Measurements from ENCODE around the gene OR4S2.

Gene OR4S2

GRCh38 chr11:55669376-55669775 is 21.2 kb downstream of the OR4S2 start:
- no peak for DNase-seq
- no peaks in the 10 kb centered on the region for H3K9me2 ChIP-seq (replicated peaks; ENCODE audit: insufficient read depth, low read length)
- H3F3A ChIP-seq (ENCODE audit: insufficient read depth, low read length), result no peaks in the 10 kb centered on the region
- no peak overlapping the region for H3K27ac ChIP-seq (ENCODE audit: low read length)
- no peak overlapping the region for H3K4me3 ChIP-seq (ENCODE audit: low read length)
- no peaks in the 10 kb centered on the region for H4K20me1 ChIP-seq (ENCODE audit: insufficient read depth, low read length)
- no peaks in the 10 kb centered on the region for H3K27me3 ChIP-seq (replicated peaks; ENCODE audit: insufficient read depth, low read length)
- no peak overlapping the region for H3K4me2 ChIP-seq (ENCODE audit: low read depth, low read length)
- TF ChIP-seq EZH2phosphoT487 (IDR thresholded peaks at IDR 0.05; ENCODE audit: low read length), result no peak
- H3K36me3 ChIP-seq (replicated peaks; ENCODE audit: insufficient read depth, low read length), result no peaks in the 10 kb centered on the region
- H3K9me3 ChIP-seq (replicated peaks; ENCODE audit: insufficient read depth, low read length), result no peaks in the 10 kb centered on the region
- no peak overlapping the region for H3K9ac ChIP-seq (ENCODE audit: low read length)
- H3K4me1 ChIP-seq (ENCODE audit: low read length), result peaks cover 7% of the 10 kb centered on the region; the same call in 1 of the 2 replicates
- H2AFZ ChIP-seq (ENCODE audit: low read length), result no peak overlapping the region
- H3K79me2 ChIP-seq (ENCODE audit: low read length), result no peaks in the 10 kb centered on the region

- no peak overlapping the region for H3K9ac ChIP-seq (ENCODE audit: low read length)
- no peaks in the 10 kb centered on the region for H3K9me3 ChIP-seq (replicated peaks; ENCODE audit: insufficient read depth, low read length)
- no peak overlapping the region for H3K4me2 ChIP-seq (ENCODE audit: low read depth, low read length)
- H2AFZ ChIP-seq (ENCODE audit: low read length), result no peak overlapping the region
- H3K27me3 ChIP-seq (replicated peaks; ENCODE audit: insufficient read depth, low read length), result no peaks in the 10 kb centered on the region
- H3K4me1 ChIP-seq (ENCODE audit: low read length), result peaks cover 8% of the 10 kb centered on the region; the same call in 1 of the 2 replicates
- H3K36me3 ChIP-seq (replicated peaks; ENCODE audit: insufficient read depth, low read length), result no peaks in the 10 kb centered on the region
- H3F3A ChIP-seq (ENCODE audit: insufficient read depth, low read length), result no peaks in the 10 kb centered on the region
- no peaks in the 10 kb centered on the region for H3K79me2 ChIP-seq (ENCODE audit: low read length)
- no peak overlapping the region for H3K27ac ChIP-seq (ENCODE audit: low read length)
- no peaks in the 10 kb centered on the region for H4K20me1 ChIP-seq (ENCODE audit: insufficient read depth, low read length)
- no peaks in the 10 kb centered on the region for H3K9me2 ChIP-seq (replicated peaks; ENCODE audit: insufficient read depth, low read length)
- H3K4me3 ChIP-seq (ENCODE audit: low read length), result no peak overlapping the region
- DNase-seq, result peak; percentile 31
- TF ChIP-seq EZH2phosphoT487 (IDR thresholded peaks at IDR 0.05; ENCODE audit: low read length) (no peak), EZH2 (optimal IDR thresholded peaks at IDR 0.05; ENCODE audit: low read depth, low read length) (no peak)
- TF ChIP-seq, protein P1, sequence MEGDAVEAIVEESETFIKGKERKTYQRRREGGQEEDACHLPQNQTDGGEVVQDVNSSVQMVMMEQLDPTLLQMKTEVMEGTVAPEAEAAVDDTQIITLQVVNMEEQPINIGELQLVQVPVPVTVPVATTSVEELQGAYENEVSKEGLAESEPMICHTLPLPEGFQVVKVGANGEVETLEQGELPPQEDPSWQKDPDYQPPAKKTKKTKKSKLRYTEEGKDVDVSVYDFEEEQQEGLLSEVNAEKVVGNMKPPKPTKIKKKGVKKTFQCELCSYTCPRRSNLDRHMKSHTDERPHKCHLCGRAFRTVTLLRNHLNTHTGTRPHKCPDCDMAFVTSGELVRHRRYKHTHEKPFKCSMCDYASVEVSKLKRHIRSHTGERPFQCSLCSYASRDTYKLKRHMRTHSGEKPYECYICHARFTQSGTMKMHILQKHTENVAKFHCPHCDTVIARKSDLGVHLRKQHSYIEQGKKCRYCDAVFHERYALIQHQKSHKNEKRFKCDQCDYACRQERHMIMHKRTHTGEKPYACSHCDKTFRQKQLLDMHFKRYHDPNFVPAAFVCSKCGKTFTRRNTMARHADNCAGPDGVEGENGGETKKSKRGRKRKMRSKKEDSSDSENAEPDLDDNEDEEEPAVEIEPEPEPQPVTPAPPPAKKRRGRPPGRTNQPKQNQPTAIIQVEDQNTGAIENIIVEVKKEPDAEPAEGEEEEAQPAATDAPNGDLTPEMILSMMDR (IDR thresholded peaks at IDR 0.05; ENCODE audit: low read length), result no peak
These were observed 25.7 kb downstream of the OR4S2 start for GRCh38 chr11:55673860-55674259.

DNA sequence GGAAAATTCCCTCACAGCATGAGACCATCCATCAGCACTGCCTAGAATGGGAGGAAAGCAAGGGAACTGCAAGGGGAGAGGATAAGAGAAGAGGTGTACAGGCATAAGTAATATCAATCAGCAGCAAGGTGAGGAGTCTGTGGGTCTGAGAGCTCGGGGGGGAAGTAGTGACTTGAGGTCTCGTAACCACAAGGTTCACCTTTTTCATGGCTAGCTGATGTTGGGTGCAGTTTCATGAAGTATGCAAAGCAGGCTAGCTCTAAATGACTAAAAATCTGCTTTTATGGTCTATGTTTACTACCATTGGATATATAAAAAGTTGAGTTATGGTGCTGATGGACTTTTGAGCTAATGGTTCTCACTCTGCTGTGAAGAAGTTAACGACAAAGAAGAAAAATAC is 49.7 kb downstream of the OR4S2 start:
- H3K36me3 ChIP-seq (replicated peaks; ENCODE audit: insufficient read depth, low read length), result no peaks in the 10 kb centered on the region
- H4K20me1 ChIP-seq (ENCODE audit: insufficient read depth, low read length), result no peaks in the 10 kb centered on the region
- no peak overlapping the region for H3K9ac ChIP-seq (ENCODE audit: low read length)
- no peaks in the 10 kb centered on the region for H3K9me3 ChIP-seq (replicated peaks; ENCODE audit: insufficient read depth, low read length)
- no peak overlapping the region for H2AFZ ChIP-seq (ENCODE audit: low read length)
- H3K27ac ChIP-seq (ENCODE audit: low read length), result no peak overlapping the region
- no peaks in the 10 kb centered on the region for H3K79me2 ChIP-seq (ENCODE audit: low read length)
- no peaks in the 10 kb centered on the region for H3K4me1 ChIP-seq (ENCODE audit: low read length)
- TF ChIP-seq EZH2phosphoT487 (IDR thresholded peaks at IDR 0.05; ENCODE audit: low read length) (no peak), EZH2 (optimal IDR thresholded peaks at IDR 0.05; ENCODE audit: low read depth, low read length) (no peak)
- TF ChIP-seq, protein P1 (IDR thresholded peaks at IDR 0.05; ENCODE audit: low read length), result no peak
- no peaks in the 10 kb centered on the region for H3K9me2 ChIP-seq (replicated peaks; ENCODE audit: insufficient read depth, low read length)
- H3F3A ChIP-seq (ENCODE audit: insufficient read depth, low read length), result no peaks in the 10 kb centered on the region
- no peak for DNase-seq
- H3K4me2 ChIP-seq (ENCODE audit: low read depth, low read length), result no peak overlapping the region
- no peak overlapping the region for H3K4me3 ChIP-seq (ENCODE audit: low read length)
- H3K27me3 ChIP-seq (replicated peaks; ENCODE audit: insufficient read depth, low read length), result no peaks in the 10 kb centered on the region

- Histone ChIP-seq H2AFZ (ENCODE audit: low read length) (no peak overlapping the region), H3K79me2 (ENCODE audit: low read length) (no peaks in the 10 kb centered on the region), H3F3A (ENCODE audit: insufficient read depth, low read length) (no peaks in the 10 kb centered on the region), H3K27ac (ENCODE audit: low read length) (no peak overlapping the region), H3K9me3 (replicated peaks; ENCODE audit: insufficient read depth, low read length) (no peaks in the 10 kb centered on the region), H3K9ac (ENCODE audit: low read length) (no peak overlapping the region), H3K4me2 (ENCODE audit: low read depth, low read length) (no peak overlapping the region), H3K27me3 (replicated peaks; ENCODE audit: insufficient read depth, low read length) (no peaks in the 10 kb centered on the region), H3K36me3 (replicated peaks; ENCODE audit: insufficient read depth, low read length) (no peaks in the 10 kb centered on the region), H3K4me1 (ENCODE audit: low read length) (no peaks in the 10 kb centered on the region), H3K4me3 (ENCODE audit: low read length) (no peak overlapping the region), H3K9me2 (replicated peaks; ENCODE audit: insufficient read depth, low read length) (no peaks in the 10 kb centered on the region), H4K20me1 (ENCODE audit: insufficient read depth, low read length) (no peaks in the 10 kb centered on the region)
- DNase-seq, result no peak
- TF ChIP-seq EZH2phosphoT487 (IDR thresholded peaks at IDR 0.05; ENCODE audit: low read length) (no peak), EZH2 (optimal IDR thresholded peaks at IDR 0.05; ENCODE audit: low read depth, low read length) (no peak)
- TF ChIP-seq, protein P1 (IDR thresholded peaks at IDR 0.05; ENCODE audit: low read length), result no peak
These were observed 53.3 kb downstream of the OR4S2 start for GRCh38 chr11:55701429-55701828.
